HK-2 (cell line): ENCODE results near the gene EIF3I.
"Not testable (repeated sequence)": the region's sequence is repeated elsewhere in the genome, so short reads cannot be mapped to it uniquely, and the experiment has no call there.

Experiments used
- DNase-seq: peaks from one replicate; pipeline ENCODE4 v3.0.0-alpha.2; 2018; ENCODE audit not compliant: unreplicated experiment

EIF3I gene

GRCh38 chr1:32232558-32233304 is 10.5 kb downstream of the EIF3I start:
- no peak for DNase-seq

GRCh38 chr1:32234792-32235191 is 12.6 kb downstream of the EIF3I start:
- no peak for DNase-seq

GRCh38 chr1:32239337-32239736 is 17.1 kb downstream of the EIF3I start:
- DNase-seq, result no peak

- DNase-seq, result no peak
Measured at GRCh38 chr1:32239790-32240139, 17.6 kb downstream of the EIF3I start.

- no peak for DNase-seq
Measured at GRCh38 chr1:32240140-32240951, 18.1 kb downstream of the EIF3I start.

GRCh38 chr1:32241001-32241763 is 19.0 kb downstream of the EIF3I start:
- peak; percentile 71 for DNase-seq

- DNase-seq, result no peak
Measured at GRCh38 chr1:32242341-32242851, 20.2 kb downstream of the EIF3I start.

GRCh38 chr1:32246888-32247273 is 24.7 kb downstream of the EIF3I start, which contains the start of gene FAM167B:
Gene FAM167B (plus strand): TSS chr1:32247222. CDS start chr1:32247422, 200 bp downstream.
- DNase-seq, result no peak

GRCh38 chr1:32247452-32247851 is 25.2 kb downstream of the EIF3I start:
- no peak for DNase-seq

GRCh38 chr1:32247983-32248889 is 26.0 kb downstream of the EIF3I start:
- DNase-seq, result peak; percentile 30

GRCh38 chr1:32249831-32250525 is 27.8 kb downstream of the EIF3I start:
- peak; percentile 51 for DNase-seq

- DNase-seq, result no peak
Measured at GRCh38 chr1:32250893-32251716, 28.9 kb downstream of the EIF3I start, which contains the start of gene LCK. Gene LCK (plus strand): TSS chr1:32251265. CDS start chr1:32274330, 23,065 bp downstream.

GRCh38 chr1:32255072-32256071 is 33.2 kb downstream of the EIF3I start:
- DNase-seq, result no peak

- DNase-seq, result no peak
Measured at GRCh38 chr1:32256473-32257226, 34.4 kb downstream of the EIF3I start.

GRCh38 chr1:32257227-32257508 is 35.0 kb downstream of the EIF3I start:
- no peak for DNase-seq

- DNase-seq, result not testable (repeated sequence)
Measured at GRCh38 chr1:32263236-32263593, 41.0 kb downstream of the EIF3I start.

GRCh38 chr1:32263744-32264143 is 41.5 kb downstream of the EIF3I start:
- no peak for DNase-seq

GRCh38 chr1:32265846-32266245 is 43.6 kb downstream of the EIF3I start:
- DNase-seq, result no peak
